ENCODE results near the gene PRR5L.

DNA sequence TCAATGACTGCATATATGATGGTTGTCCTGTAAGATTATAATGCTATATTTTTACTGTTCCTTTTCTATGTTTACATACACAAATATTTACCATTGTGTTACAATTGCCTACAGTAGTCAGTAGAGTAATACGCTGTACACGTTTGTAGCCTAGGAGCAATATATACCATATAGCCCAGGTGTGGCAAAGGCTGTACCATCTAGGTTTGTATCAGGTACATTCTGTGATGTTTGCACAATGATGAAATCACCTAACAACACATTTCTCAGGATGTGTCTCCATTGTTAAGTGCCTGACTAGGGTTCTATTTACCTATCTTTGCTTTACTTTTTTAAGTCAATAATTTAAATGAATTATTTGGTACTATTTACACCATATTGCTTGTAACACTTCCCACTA lies 21.9 kb downstream of the PRR5L start:
- TF ChIP-seq CTCF (IDR thresholded peaks at IDR 0.05) (no peak), ZFX (IDR thresholded peaks at IDR 0.05; ENCODE audit: borderline replicate concordance) (no peak)

Data from 22Rv1 (cell line).